H1 (cell line): ENCODE data around the gene COL28A1. TPM values are rescaled to one million over a fixed set of nuclear protein-coding genes. Genes with fewer than 3 reads are reported as not detected.

Source experiments
- BCL11A ChIP-seq, 2 experiments: IDR thresholded peaks; one replicate each; pipeline ENCODE4 v1.6.1; 2011; ENCODE audit warnings: low read depth in 2 of 2, low read length in 2 of 2, mild to moderate bottlenecking in 2 of 2
- SIRT6 ChIP-seq: IDR thresholded peaks from one replicate; pipeline ENCODE4 v1.7.1; 2012; ENCODE audit warnings: low read length, inconsistent platforms
- polyA plus RNA-seq, 7 experiments: library from polyadenylated mRNA; depleted of rRNA in 3 of 7; stranded (reverse) in 5 of 7; unstranded in 2 of 7; fragments of >200 nt in 5 of 7; fragments of 200-250 nt in 2 of 7; gene quantifications; 1 replicate in 5 of 7; 2 replicates in 1 of 7; 4 replicates in 1 of 7; pipeline versions ENCODE4 v1.2.1 to v1.2.3, GENCODE V29; 2011 to 2013; ENCODE audit warnings: missing spikeins in 2 of 7, mixed read lengths in 2 of 7
- total RNA-seq: library from RNA; stranded (reverse); fragmentation: NEBNext Ultra II Directional; extraction: Animal tissue kit (Norgen Biotek cat#: 25700); gene quantifications from 2 replicates; pipeline ENCODE4 v1.2.1, GENCODE V29; 2021

Gene COL28A1
- total and polyA plus RNA-seq, 2 of the 8 experiments (the other 6 are each of a cell fraction or from before 2014, with no cell fraction given) = 0.22 to 0.38 TPM

DNA sequence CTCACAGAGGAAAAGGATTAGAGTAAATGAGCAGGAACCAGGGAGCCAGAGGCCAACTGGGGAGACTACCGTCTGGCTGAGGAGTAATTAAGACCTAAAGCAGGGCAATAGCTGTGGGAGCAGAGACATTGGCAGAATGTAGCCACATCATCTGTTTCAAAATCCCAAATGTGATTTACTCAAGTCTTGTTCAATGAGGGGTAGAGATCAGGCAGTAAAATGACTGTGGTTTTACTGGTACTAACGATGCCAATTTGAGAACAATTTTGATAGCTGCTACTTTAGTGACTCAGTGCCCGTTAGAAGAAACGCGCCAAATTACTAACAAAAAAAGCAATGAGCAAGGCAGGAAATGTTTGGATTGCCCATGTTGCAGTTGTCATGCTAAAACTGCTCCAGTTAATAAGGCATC lies 18.4 kb upstream of the COL28A1 start (continued):
- no peak for TF ChIP-seq BCL11A (IDR thresholded peaks at IDR 0.05; ENCODE audit: low read depth in 2 of 2, low read length in 2 of 2)
- TF ChIP-seq SIRT6 = no peak
- TF ChIP-seq, all 59 proteins: peak for 0
